ENCODE measurements around the gene SF3B3. TPM values are rescaled to one million over a fixed set of nuclear protein-coding genes. Genes with fewer than 3 reads are reported as not detected.

SF3B3 gene
- total RNA-seq, 4 donors from 2014 or later, result 74.2 to 142 (median 112) TPM

DNA sequence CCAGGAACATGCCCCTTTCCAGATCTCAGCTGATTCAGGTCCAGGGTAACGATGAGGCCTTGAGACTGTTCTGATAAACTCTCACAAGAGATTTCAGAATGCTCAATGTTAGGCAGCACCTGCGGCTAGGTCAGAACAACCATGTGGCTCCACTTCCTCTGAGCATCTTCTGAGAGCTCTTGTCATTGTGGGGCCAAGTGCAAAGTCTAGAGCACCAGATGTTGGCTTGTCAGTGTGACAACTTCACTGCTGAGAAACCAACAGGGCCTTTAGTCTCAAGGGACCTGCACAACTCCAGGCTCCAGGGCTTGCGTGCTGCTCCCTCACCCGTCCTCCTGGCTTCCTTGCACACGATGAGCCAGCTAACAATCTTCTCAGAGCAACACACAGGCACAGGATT is 40.2 kb upstream of the SF3B3 start:
- Histone ChIP-seq H3K4me1 (no peaks in the 10 kb centered on the region), H3K27ac (no peak overlapping the region), H3K36me3 (peaks cover 30 to 48% of the 10 kb centered on the region in 2 donors), H3K9me3 (no peaks in the 10 kb centered on the region), H3K4me3 (replicated peaks in 1 of 3) (no peak overlapping the region), H3K27me3 (no peaks in the 10 kb centered on the region)
- intact Hi-C loops (cut with DNase I), result no loop called here
- DNase-seq, result no peak
- TF ChIP-seq, protein P1, sequence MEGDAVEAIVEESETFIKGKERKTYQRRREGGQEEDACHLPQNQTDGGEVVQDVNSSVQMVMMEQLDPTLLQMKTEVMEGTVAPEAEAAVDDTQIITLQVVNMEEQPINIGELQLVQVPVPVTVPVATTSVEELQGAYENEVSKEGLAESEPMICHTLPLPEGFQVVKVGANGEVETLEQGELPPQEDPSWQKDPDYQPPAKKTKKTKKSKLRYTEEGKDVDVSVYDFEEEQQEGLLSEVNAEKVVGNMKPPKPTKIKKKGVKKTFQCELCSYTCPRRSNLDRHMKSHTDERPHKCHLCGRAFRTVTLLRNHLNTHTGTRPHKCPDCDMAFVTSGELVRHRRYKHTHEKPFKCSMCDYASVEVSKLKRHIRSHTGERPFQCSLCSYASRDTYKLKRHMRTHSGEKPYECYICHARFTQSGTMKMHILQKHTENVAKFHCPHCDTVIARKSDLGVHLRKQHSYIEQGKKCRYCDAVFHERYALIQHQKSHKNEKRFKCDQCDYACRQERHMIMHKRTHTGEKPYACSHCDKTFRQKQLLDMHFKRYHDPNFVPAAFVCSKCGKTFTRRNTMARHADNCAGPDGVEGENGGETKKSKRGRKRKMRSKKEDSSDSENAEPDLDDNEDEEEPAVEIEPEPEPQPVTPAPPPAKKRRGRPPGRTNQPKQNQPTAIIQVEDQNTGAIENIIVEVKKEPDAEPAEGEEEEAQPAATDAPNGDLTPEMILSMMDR (IDR thresholded peaks at IDR 0.05), result no peak
- no peak for TF ChIP-seq POLR2A (IDR thresholded peaks at IDR 0.05)
- WGBS, 2 donors, result 82 to 87% methylated on average over 3 to 5 of the region's 5 CpGs

DNA sequence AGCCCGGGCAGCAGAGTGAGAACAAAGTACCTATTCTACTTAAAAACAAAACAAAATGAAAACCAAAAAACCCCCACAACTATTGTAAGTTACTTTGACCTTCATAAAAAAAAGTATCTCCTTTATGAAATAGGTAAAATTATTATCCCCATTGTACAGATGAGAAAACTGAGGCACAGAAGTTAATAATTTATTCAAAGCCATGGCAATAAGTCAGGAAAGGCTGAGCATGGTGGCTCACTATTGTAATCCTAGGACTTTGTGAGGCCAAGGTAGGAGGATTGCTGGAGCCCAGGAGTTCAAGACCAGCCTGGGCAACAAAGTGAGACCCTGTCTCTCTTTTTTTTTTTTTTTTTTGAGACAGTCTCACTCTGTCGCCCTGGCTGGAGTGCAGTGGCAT is 38.7 kb upstream of the SF3B3 start:
- Histone ChIP-seq H3K9me3 (no peaks in the 10 kb centered on the region), H3K36me3 (peaks cover 30 to 51% of the 10 kb centered on the region in 2 donors), H3K4me1 (no peaks in the 10 kb centered on the region), H3K27ac (no peak overlapping the region), H3K27me3 (no peaks in the 10 kb centered on the region), H3K4me3 (replicated peaks in 1 of 3) (no peak overlapping the region)
- no peak for DNase-seq
- TF ChIP-seq POLR2A (IDR thresholded peaks at IDR 0.05), result no peak
- TF ChIP-seq, protein P1 (IDR thresholded peaks at IDR 0.05), result no peak
- 93 to 100% methylated on average over 2 of the region's 2 CpGs for WGBS, 2 donors
- intact Hi-C loops (cut with DNase I), result no loop called here

DNA sequence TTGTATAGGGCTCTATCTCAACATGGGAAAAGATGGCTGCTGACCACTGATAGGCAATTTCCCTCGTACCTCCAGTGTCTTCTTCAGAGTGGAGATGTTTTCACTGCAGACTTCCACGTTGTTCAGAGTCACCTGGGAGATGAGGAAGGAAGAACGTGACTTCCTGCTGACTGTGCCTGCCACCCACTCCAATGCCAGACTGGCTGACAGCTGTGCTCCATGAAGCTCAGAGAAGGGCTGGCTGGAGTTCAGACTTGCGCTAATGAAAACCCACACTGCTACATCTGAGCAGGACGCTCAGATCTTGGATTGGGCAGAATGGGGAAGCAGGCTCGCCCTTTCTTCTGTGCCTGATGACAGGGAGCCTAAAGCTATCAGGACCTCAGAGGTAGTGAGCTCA is 33.4 kb upstream of the SF3B3 start:
- Histone ChIP-seq H3K36me3 (peaks cover 21 to 38% of the 10 kb centered on the region in 2 donors), H3K4me1 (no peaks in the 10 kb centered on the region), H3K9me3 (no peaks in the 10 kb centered on the region), H3K4me3 (replicated peaks in 1 of 3) (no peak overlapping the region), H3K27ac (no peak overlapping the region), H3K27me3 (no peaks in the 10 kb centered on the region)
- intact Hi-C loops (cut with DNase I), result no loop called here
- DNase-seq, result no peak
- WGBS, 2 donors, result 70 to 80% methylated on average over 6 of the region's 6 CpGs
- TF ChIP-seq, protein P1 (IDR thresholded peaks at IDR 0.05), result no peak
- TF ChIP-seq POLR2A (IDR thresholded peaks at IDR 0.05), result no peak

DNA sequence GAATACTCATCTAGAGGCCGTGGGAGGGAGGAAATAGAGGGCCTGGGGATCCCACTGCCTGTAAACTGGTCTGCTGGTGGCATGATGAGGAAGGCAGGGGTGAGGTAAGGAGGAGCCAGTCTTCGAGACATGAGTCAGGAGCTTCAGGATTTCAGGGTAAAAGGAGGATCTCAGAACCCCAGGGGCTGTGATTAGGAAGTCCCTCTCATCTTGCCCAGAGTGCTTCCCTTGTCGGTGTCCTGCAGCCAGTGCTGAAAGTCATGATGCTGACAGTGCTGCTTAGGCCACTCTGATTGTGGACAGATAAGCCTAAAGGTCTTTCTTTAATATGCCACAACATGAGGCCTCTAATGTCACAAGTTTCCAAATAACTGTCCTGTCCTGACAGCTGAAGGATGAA is 29.8 kb upstream of the SF3B3 start:
- Histone ChIP-seq H3K27ac (no peak overlapping the region), H3K4me3 (replicated peaks in 1 of 3) (no peak overlapping the region), H3K9me3 (no peaks in the 10 kb centered on the region), H3K4me1 (no peaks in the 10 kb centered on the region), H3K36me3 (peaks cover 40 to 45% of the 10 kb centered on the region in 2 donors), H3K27me3 (no peaks in the 10 kb centered on the region)
- TF ChIP-seq, protein P1 (IDR thresholded peaks at IDR 0.05), result no peak
- TF ChIP-seq POLR2A (IDR thresholded peaks at IDR 0.05), result no peak
- WGBS, 2 donors, result 93 to 96% methylated on average over 3 of the region's 3 CpGs
- intact Hi-C loops (cut with DNase I), result no loop called here
- no peak for DNase-seq

DNA sequence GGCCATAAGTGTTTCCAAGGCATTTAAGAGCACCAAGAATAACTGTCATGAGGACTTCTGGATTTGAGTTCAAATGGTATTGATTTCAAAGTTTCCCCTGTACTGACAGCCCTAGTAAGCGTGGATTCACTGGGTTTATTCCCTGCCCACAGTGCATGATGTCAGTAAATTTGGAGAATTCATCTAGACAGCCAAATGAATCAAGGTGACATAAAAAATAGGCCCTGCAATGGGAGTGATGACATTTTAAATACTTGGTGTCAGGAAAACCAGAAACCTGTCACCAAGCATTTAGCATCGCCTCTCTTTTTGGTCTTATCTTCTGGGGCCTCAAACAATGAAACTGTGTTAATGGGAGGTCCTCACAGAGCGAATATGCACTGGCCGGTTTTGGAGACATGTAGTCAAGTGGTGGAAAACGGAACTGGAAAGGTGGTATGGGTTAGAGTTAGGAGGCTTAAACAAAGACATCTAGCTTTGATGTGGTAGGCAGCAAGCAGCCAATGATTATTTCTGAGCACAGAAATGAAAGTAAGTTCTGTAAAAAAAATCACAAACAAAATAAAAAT is 29.3 kb upstream of the SF3B3 start:
- no peak overlapping the region for H3K4me3 ChIP-seq (replicated peaks in 1 of 3)
- WGBS, 2 donors, result 82 to 91% methylated on average over 5 of the region's 5 CpGs
- TF ChIP-seq, protein P1 (IDR thresholded peaks at IDR 0.05), result no peak
- TF ChIP-seq POLR2A (IDR thresholded peaks at IDR 0.05), result no peak
- intact Hi-C loops (cut with DNase I), result no loop called here
- no peak for DNase-seq
- H3K27me3 ChIP-seq, result no peaks in the 10 kb centered on the region
- H3K9me3 ChIP-seq, result no peaks in the 10 kb centered on the region
- peaks cover 40 to 45% of the 10 kb centered on the region in 2 donors for H3K36me3 ChIP-seq
- no peak overlapping the region for H3K27ac ChIP-seq
- no peaks in the 10 kb centered on the region for H3K4me1 ChIP-seq

All from thyroid gland (tissue), 4 donors.